H9 (cell line): ENCODE data around the gene FHOD3. TPM values are rescaled to one million over a fixed set of nuclear protein-coding genes. Genes with fewer than 3 reads are reported as not detected.

ENCODE experiments used
- DNase-seq: peaks from one replicate; pipeline ENCODE4 v3.0.0-alpha.2; 2017
- H2AFZ ChIP-seq: one replicate; pipeline ENCODE4 v1.6.1; 2013; ENCODE audit warnings: mild to moderate bottlenecking, low read length, control low read depth, moderate library complexity
- H2AK5ac ChIP-seq: 2 replicates; pipeline ENCODE4 v1.6.1; 2013; ENCODE audit warnings: low read length, control low read depth, mixed read lengths; ENCODE audit not compliant: insufficient read length
- H2BK120ac ChIP-seq: one replicate; pipeline ENCODE4 v1.6.1; 2013; ENCODE audit warnings: low read depth, mild to moderate bottlenecking, low read length, control low read depth, inconsistent platforms; ENCODE audit not compliant: poor library complexity, severe bottlenecking
- H2BK12ac ChIP-seq: 2 replicates; pipeline ENCODE4 v1.6.1; 2013; ENCODE audit warnings: low read length, control low read depth, mixed read lengths, low read depth; ENCODE audit not compliant: insufficient read length
- H2BK15ac ChIP-seq: 2 replicates; pipeline ENCODE4 v1.6.1; 2013; ENCODE audit warnings: low read depth, low read length, control low read depth
- H2BK20ac ChIP-seq: one replicate; pipeline ENCODE4 v1.6.1; 2013; ENCODE audit warnings: low read depth, mild to moderate bottlenecking, low read length, control low read depth, inconsistent platforms; ENCODE audit not compliant: poor library complexity, severe bottlenecking
- H2BK5ac ChIP-seq: 2 replicates; pipeline ENCODE4 v1.6.1; 2013; ENCODE audit warnings: low read length, control low read depth, mixed read lengths; ENCODE audit not compliant: insufficient read length
- H3K14ac ChIP-seq: 2 replicates; pipeline ENCODE4 v1.6.1; 2013; ENCODE audit warnings: low read length, control low read depth; ENCODE audit not compliant: insufficient read depth
- H3K18ac ChIP-seq: 2 replicates; pipeline ENCODE4 v1.6.1; 2013; ENCODE audit warnings: low read depth, mild to moderate bottlenecking, mixed read lengths, low read length, control low read depth; ENCODE audit not compliant: insufficient read length
- H3K23ac ChIP-seq: 2 replicates; pipeline ENCODE4 v1.6.1; 2013; ENCODE audit warnings: low read length, control low read depth, mixed read lengths, low read depth; ENCODE audit not compliant: insufficient read length
- H3K23me2 ChIP-seq: 2 replicates; pipeline ENCODE4 v1.6.1; 2013; ENCODE audit warnings: low read depth, mild to moderate bottlenecking, mixed read lengths, low read length, control low read depth; ENCODE audit not compliant: insufficient read length, poor library complexity, severe bottlenecking
- H3K27ac ChIP-seq: 2 replicates; pipeline ENCODE4 v1.5.1; 2013; ENCODE audit warnings: low read length, control low read depth, mixed read lengths, low read depth; ENCODE audit not compliant: insufficient read length
- H3K27me3 ChIP-seq: 2 replicates; pipeline ENCODE4 v1.6.1; 2013; ENCODE audit warnings: low read length, control low read depth, inconsistent platforms; ENCODE audit not compliant: insufficient read depth
- H3K4ac ChIP-seq: 2 replicates; pipeline ENCODE4 v1.6.1; 2013; ENCODE audit warnings: low read depth, mild to moderate bottlenecking, control low read depth, inconsistent platforms, low read length, moderate library complexity
- H3K4me1 ChIP-seq: 2 replicates; pipeline ENCODE4 v1.6.1; 2013; ENCODE audit warnings: low read length, control low read depth, inconsistent platforms; ENCODE audit not compliant: insufficient read depth
- H3K4me2 ChIP-seq: 2 replicates; pipeline ENCODE4 v1.6.1; 2013; ENCODE audit warnings: low read length, control low read depth, mixed read lengths; ENCODE audit not compliant: insufficient read length, insufficient read depth
- H3K56ac ChIP-seq: 2 replicates; pipeline ENCODE4 v1.6.1; 2013; ENCODE audit warnings: low read depth, mild to moderate bottlenecking, mixed read lengths, low read length, control low read depth; ENCODE audit not compliant: insufficient read length
- H3K79me1 ChIP-seq: 2 replicates; pipeline ENCODE4 v1.6.1; 2013; ENCODE audit warnings: low read depth, mild to moderate bottlenecking, moderate library complexity, low read length, control low read depth, inconsistent platforms; ENCODE audit not compliant: insufficient read depth, poor library complexity, severe bottlenecking
- H3K79me2 ChIP-seq: 2 replicates; pipeline ENCODE4 v1.6.1; 2013; ENCODE audit warnings: low read length, control low read depth, inconsistent platforms; ENCODE audit not compliant: insufficient read depth
- H3K9ac ChIP-seq: 2 replicates; pipeline ENCODE4 v1.6.1; 2013; ENCODE audit warnings: low read length, control low read depth, mixed read lengths; ENCODE audit not compliant: insufficient read length; ENCODE audit errors: extremely low read depth
- H3K9me3 ChIP-seq: one replicate; pipeline ENCODE4 v1.6.1; 2013; ENCODE audit warnings: low read depth, low read length, inconsistent platforms; ENCODE audit not compliant: control insufficient read depth
- H3T11ph ChIP-seq: one replicate; pipeline ENCODE4 v1.6.1; 2013; ENCODE audit warnings: mild to moderate bottlenecking, low read length, control low read depth, inconsistent platforms
- H4K20me1 ChIP-seq: one replicate; pipeline ENCODE4 v1.6.1; 2013; ENCODE audit not compliant: control insufficient read depth, insufficient read length, insufficient read depth
- H4K5ac ChIP-seq: 2 replicates; pipeline ENCODE4 v1.6.1; 2013; ENCODE audit warnings: low read depth, mild to moderate bottlenecking, mixed read lengths, low read length, control low read depth; ENCODE audit not compliant: insufficient read length
- H4K8ac ChIP-seq: replicated peaks from 2 replicates; pipeline ENCODE4 v1.6.1; 2013; ENCODE audit warnings: low read length, control low read depth, mixed read lengths, low read depth; ENCODE audit not compliant: insufficient read length
- H4K91ac ChIP-seq: 2 replicates; pipeline ENCODE4 v1.6.1; 2013; ENCODE audit warnings: low read depth, mild to moderate bottlenecking, moderate library complexity, mixed read lengths, low read length, control low read depth; ENCODE audit not compliant: insufficient read length
- H3K27ac Mint-ChIP-seq, 3 experiments: 2 replicates in 2 of 3; 3 replicates in 1 of 3; pipeline ENCODE4 v1.8.0; 2020 to 2021; ENCODE audit warnings: mixed read lengths in 3 of 3, mild to moderate bottlenecking in 1 of 3, moderate library complexity in 1 of 3
- H3K27me3 Mint-ChIP-seq: 2 replicates; pipeline ENCODE4 v1.8.0; 2021; ENCODE audit warnings: low read depth, mild to moderate bottlenecking, moderate library complexity, mixed read lengths
- H3K36me3 Mint-ChIP-seq, 3 experiments: 2 replicates in 2 of 3; 3 replicates in 1 of 3; pipeline ENCODE4 v1.8.0; 2020 to 2021; ENCODE audit warnings: low read depth in 3 of 3, mixed read lengths in 3 of 3; ENCODE audit not compliant: insufficient read depth in 1 of 3
- H3K4me1 Mint-ChIP-seq, 2 experiments: 2 replicates each; pipeline ENCODE4 v1.8.0; 2020; ENCODE audit warnings: mixed read lengths in 2 of 2
- H3K4me3 Mint-ChIP-seq, 2 experiments: 2 replicates in 1 of 2; 3 replicates in 1 of 2; pipeline ENCODE4 v1.8.0; 2020 to 2021; ENCODE audit warnings: mild to moderate bottlenecking in 2 of 2, mixed read lengths in 2 of 2, moderate library complexity in 1 of 2
- H3K9me3 Mint-ChIP-seq, 2 experiments: 2 replicates in 1 of 2; 3 replicates in 1 of 2; pipeline ENCODE4 v1.8.0; 2020; ENCODE audit warnings: mild to moderate bottlenecking in 2 of 2, mixed read lengths in 2 of 2, moderate library complexity in 1 of 2
- WGBS: extraction: QIAGEN DNeasy Blood & Tissue Kit; methylation state at CpG from one replicate; pipeline ENCODE4 v1.1.7; 2013; ENCODE audit warnings: missing lambda C conversion rate, low lambda C conversion rate, mixed read lengths; ENCODE audit not compliant: insufficient read length; ENCODE audit errors: extremely low coverage; 5-methylcytosine and 5-hydroxymethylcytosine counted together
- total RNA-seq: library from RNA; stranded (reverse); gene quantifications from 2 replicates; pipeline ENCODE4 v1.2.1, GENCODE V29; 2021
- TF ChIP-seq, protein P1 (sequence below): fragments of 200-600 bp; sonication (generic); conservative IDR thresholded peaks from 3 replicates; pipeline ENCODE4 v1.8.0; 2021; ENCODE audit warnings: antibody characterized with exemption, mild to moderate bottlenecking

Gene FHOD3
- total RNA-seq, 1 experiment from 2014 or later, result 8.0 TPM

DNA sequence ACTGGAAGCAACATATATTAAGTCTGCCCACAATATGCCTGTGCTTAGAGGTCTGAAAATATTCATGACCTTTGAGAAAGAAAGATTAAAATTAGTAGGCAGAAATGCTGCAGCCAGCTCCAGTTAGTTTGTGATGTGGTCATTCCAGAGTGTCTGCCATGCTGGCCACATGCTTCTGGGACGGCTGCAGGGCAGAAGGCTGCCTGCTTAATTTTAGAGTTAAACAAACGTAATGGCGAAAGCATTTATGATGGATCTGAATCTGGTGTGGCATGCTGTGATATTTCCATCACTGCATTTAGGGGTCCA is 95.4 kb downstream of the FHOD3 start:
- H3K4me3 Mint-ChIP-seq, result no peak overlapping the region

More for the DNA sequence above, 95.4 kb downstream of the FHOD3 start:
- H2AFZ ChIP-seq, result no peak overlapping the region
- no peak for DNase-seq
- H3K27me3 Mint-ChIP-seq, result no peaks in the 10 kb centered on the region
- H2BK12ac ChIP-seq, result no peak overlapping the region
- no peak overlapping the region for H3K27ac ChIP-seq
- no peak overlapping the region for H2BK120ac ChIP-seq
- no peaks in the 10 kb centered on the region for H3K9me3 ChIP-seq
- peaks cover 9 to 36% (median 14%) of the 10 kb centered on the region in 3 experiments; a peak in 6 of 7 replicates for H3K36me3 Mint-ChIP-seq
- no peak overlapping the region for H2BK5ac ChIP-seq
- no peak overlapping the region for H2AK5ac ChIP-seq
- no peak overlapping the region for H3T11ph ChIP-seq
- no peaks in the 10 kb centered on the region for H3K79me1 ChIP-seq
- peaks cover 15 to 16% of the 10 kb centered on the region in 2 experiments for H3K4me1 Mint-ChIP-seq
- no peaks in the 10 kb centered on the region for H3K79me2 ChIP-seq
- TF ChIP-seq, protein P1, sequence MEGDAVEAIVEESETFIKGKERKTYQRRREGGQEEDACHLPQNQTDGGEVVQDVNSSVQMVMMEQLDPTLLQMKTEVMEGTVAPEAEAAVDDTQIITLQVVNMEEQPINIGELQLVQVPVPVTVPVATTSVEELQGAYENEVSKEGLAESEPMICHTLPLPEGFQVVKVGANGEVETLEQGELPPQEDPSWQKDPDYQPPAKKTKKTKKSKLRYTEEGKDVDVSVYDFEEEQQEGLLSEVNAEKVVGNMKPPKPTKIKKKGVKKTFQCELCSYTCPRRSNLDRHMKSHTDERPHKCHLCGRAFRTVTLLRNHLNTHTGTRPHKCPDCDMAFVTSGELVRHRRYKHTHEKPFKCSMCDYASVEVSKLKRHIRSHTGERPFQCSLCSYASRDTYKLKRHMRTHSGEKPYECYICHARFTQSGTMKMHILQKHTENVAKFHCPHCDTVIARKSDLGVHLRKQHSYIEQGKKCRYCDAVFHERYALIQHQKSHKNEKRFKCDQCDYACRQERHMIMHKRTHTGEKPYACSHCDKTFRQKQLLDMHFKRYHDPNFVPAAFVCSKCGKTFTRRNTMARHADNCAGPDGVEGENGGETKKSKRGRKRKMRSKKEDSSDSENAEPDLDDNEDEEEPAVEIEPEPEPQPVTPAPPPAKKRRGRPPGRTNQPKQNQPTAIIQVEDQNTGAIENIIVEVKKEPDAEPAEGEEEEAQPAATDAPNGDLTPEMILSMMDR, result no peak
- no peak overlapping the region for H3K4ac ChIP-seq
- H3K14ac ChIP-seq, result no peak overlapping the region
- H3K23ac ChIP-seq, result no peak overlapping the region
- H4K91ac ChIP-seq, result no peak overlapping the region
- no peak overlapping the region for H4K5ac ChIP-seq
- no peak overlapping the region for H3K27ac Mint-ChIP-seq
- no peak overlapping the region for H4K8ac ChIP-seq
- no peaks in the 10 kb centered on the region for H4K20me1 ChIP-seq
- H2BK20ac ChIP-seq, result no peak overlapping the region
- no peak overlapping the region for H3K9ac ChIP-seq
- no peaks in the 10 kb centered on the region for H3K27me3 ChIP-seq
- H3K9me3 Mint-ChIP-seq, result peaks cover 26 to 27% of the 10 kb centered on the region in 2 experiments
- H3K56ac ChIP-seq, result no peak overlapping the region
- no peaks in the 10 kb centered on the region for H3K23me2 ChIP-seq
- H3K18ac ChIP-seq, result no peak overlapping the region
- no peak overlapping the region for H3K4me2 ChIP-seq
- no peaks in the 10 kb centered on the region for H3K4me1 ChIP-seq
- no CpG with 5 or more reads among the region's 3 CpGs for WGBS
- no peak overlapping the region for H2BK15ac ChIP-seq
